H9 (cell line): ENCODE data around the gene PHACTR2. TPM values are rescaled to one million over a fixed set of nuclear protein-coding genes. Genes with fewer than 3 reads are reported as not detected.

Source experiments
- DNase-seq: peaks from one replicate; pipeline ENCODE4 v3.0.0-alpha.2; 2017
- H2AFZ ChIP-seq: one replicate; pipeline ENCODE4 v1.6.1; 2013; ENCODE audit warnings: mild to moderate bottlenecking, low read length, control low read depth, moderate library complexity
- H2AK5ac ChIP-seq: 2 replicates; pipeline ENCODE4 v1.6.1; 2013; ENCODE audit warnings: low read length, control low read depth, mixed read lengths; ENCODE audit not compliant: insufficient read length
- H2BK120ac ChIP-seq: one replicate; pipeline ENCODE4 v1.6.1; 2013; ENCODE audit warnings: low read depth, mild to moderate bottlenecking, low read length, control low read depth, inconsistent platforms; ENCODE audit not compliant: poor library complexity, severe bottlenecking
- H2BK12ac ChIP-seq: 2 replicates; pipeline ENCODE4 v1.6.1; 2013; ENCODE audit warnings: low read length, control low read depth, mixed read lengths, low read depth; ENCODE audit not compliant: insufficient read length
- H2BK15ac ChIP-seq: 2 replicates; pipeline ENCODE4 v1.6.1; 2013; ENCODE audit warnings: low read depth, low read length, control low read depth
- H2BK20ac ChIP-seq: one replicate; pipeline ENCODE4 v1.6.1; 2013; ENCODE audit warnings: low read depth, mild to moderate bottlenecking, low read length, control low read depth, inconsistent platforms; ENCODE audit not compliant: poor library complexity, severe bottlenecking
- H2BK5ac ChIP-seq: 2 replicates; pipeline ENCODE4 v1.6.1; 2013; ENCODE audit warnings: low read length, control low read depth, mixed read lengths; ENCODE audit not compliant: insufficient read length
- H3K14ac ChIP-seq: 2 replicates; pipeline ENCODE4 v1.6.1; 2013; ENCODE audit warnings: low read length, control low read depth; ENCODE audit not compliant: insufficient read depth
- H3K18ac ChIP-seq: 2 replicates; pipeline ENCODE4 v1.6.1; 2013; ENCODE audit warnings: low read depth, mild to moderate bottlenecking, mixed read lengths, low read length, control low read depth; ENCODE audit not compliant: insufficient read length
- H3K23ac ChIP-seq: 2 replicates; pipeline ENCODE4 v1.6.1; 2013; ENCODE audit warnings: low read length, control low read depth, mixed read lengths, low read depth; ENCODE audit not compliant: insufficient read length
- H3K23me2 ChIP-seq: 2 replicates; pipeline ENCODE4 v1.6.1; 2013; ENCODE audit warnings: low read depth, mild to moderate bottlenecking, mixed read lengths, low read length, control low read depth; ENCODE audit not compliant: insufficient read length, poor library complexity, severe bottlenecking
- H3K27ac ChIP-seq: 2 replicates; pipeline ENCODE4 v1.5.1; 2013; ENCODE audit warnings: low read length, control low read depth, mixed read lengths, low read depth; ENCODE audit not compliant: insufficient read length
- H3K27me3 ChIP-seq: 2 replicates; pipeline ENCODE4 v1.6.1; 2013; ENCODE audit warnings: low read length, control low read depth, inconsistent platforms; ENCODE audit not compliant: insufficient read depth
- H3K4ac ChIP-seq: 2 replicates; pipeline ENCODE4 v1.6.1; 2013; ENCODE audit warnings: low read depth, mild to moderate bottlenecking, control low read depth, inconsistent platforms, low read length, moderate library complexity
- H3K4me1 ChIP-seq: 2 replicates; pipeline ENCODE4 v1.6.1; 2013; ENCODE audit warnings: low read length, control low read depth, inconsistent platforms; ENCODE audit not compliant: insufficient read depth
- H3K4me2 ChIP-seq: 2 replicates; pipeline ENCODE4 v1.6.1; 2013; ENCODE audit warnings: low read length, control low read depth, mixed read lengths; ENCODE audit not compliant: insufficient read length, insufficient read depth
- H3K56ac ChIP-seq: 2 replicates; pipeline ENCODE4 v1.6.1; 2013; ENCODE audit warnings: low read depth, mild to moderate bottlenecking, mixed read lengths, low read length, control low read depth; ENCODE audit not compliant: insufficient read length
- H3K79me1 ChIP-seq: 2 replicates; pipeline ENCODE4 v1.6.1; 2013; ENCODE audit warnings: low read depth, mild to moderate bottlenecking, moderate library complexity, low read length, control low read depth, inconsistent platforms; ENCODE audit not compliant: insufficient read depth, poor library complexity, severe bottlenecking
- H3K79me2 ChIP-seq: 2 replicates; pipeline ENCODE4 v1.6.1; 2013; ENCODE audit warnings: low read length, control low read depth, inconsistent platforms; ENCODE audit not compliant: insufficient read depth
- H3K9ac ChIP-seq: 2 replicates; pipeline ENCODE4 v1.6.1; 2013; ENCODE audit warnings: low read length, control low read depth, mixed read lengths; ENCODE audit not compliant: insufficient read length; ENCODE audit errors: extremely low read depth
- H3K9me3 ChIP-seq: one replicate; pipeline ENCODE4 v1.6.1; 2013; ENCODE audit warnings: low read depth, low read length, inconsistent platforms; ENCODE audit not compliant: control insufficient read depth
- H3T11ph ChIP-seq: one replicate; pipeline ENCODE4 v1.6.1; 2013; ENCODE audit warnings: mild to moderate bottlenecking, low read length, control low read depth, inconsistent platforms
- H4K20me1 ChIP-seq: one replicate; pipeline ENCODE4 v1.6.1; 2013; ENCODE audit not compliant: control insufficient read depth, insufficient read length, insufficient read depth
- H4K5ac ChIP-seq: 2 replicates; pipeline ENCODE4 v1.6.1; 2013; ENCODE audit warnings: low read depth, mild to moderate bottlenecking, mixed read lengths, low read length, control low read depth; ENCODE audit not compliant: insufficient read length
- H4K8ac ChIP-seq: replicated peaks from 2 replicates; pipeline ENCODE4 v1.6.1; 2013; ENCODE audit warnings: low read length, control low read depth, mixed read lengths, low read depth; ENCODE audit not compliant: insufficient read length
- H4K91ac ChIP-seq: 2 replicates; pipeline ENCODE4 v1.6.1; 2013; ENCODE audit warnings: low read depth, mild to moderate bottlenecking, moderate library complexity, mixed read lengths, low read length, control low read depth; ENCODE audit not compliant: insufficient read length
- H3K27ac Mint-ChIP-seq, 3 experiments: 2 replicates in 2 of 3; 3 replicates in 1 of 3; pipeline ENCODE4 v1.8.0; 2020 to 2021; ENCODE audit warnings: mixed read lengths in 3 of 3, mild to moderate bottlenecking in 1 of 3, moderate library complexity in 1 of 3
- H3K27me3 Mint-ChIP-seq: 2 replicates; pipeline ENCODE4 v1.8.0; 2021; ENCODE audit warnings: low read depth, mild to moderate bottlenecking, moderate library complexity, mixed read lengths
- H3K36me3 Mint-ChIP-seq, 3 experiments: 2 replicates in 2 of 3; 3 replicates in 1 of 3; pipeline ENCODE4 v1.8.0; 2020 to 2021; ENCODE audit warnings: low read depth in 3 of 3, mixed read lengths in 3 of 3; ENCODE audit not compliant: insufficient read depth in 1 of 3
- H3K4me1 Mint-ChIP-seq, 2 experiments: 2 replicates each; pipeline ENCODE4 v1.8.0; 2020; ENCODE audit warnings: mixed read lengths in 2 of 2
- H3K4me3 Mint-ChIP-seq, 2 experiments: 2 replicates in 1 of 2; 3 replicates in 1 of 2; pipeline ENCODE4 v1.8.0; 2020 to 2021; ENCODE audit warnings: mild to moderate bottlenecking in 2 of 2, mixed read lengths in 2 of 2, moderate library complexity in 1 of 2
- H3K9me3 Mint-ChIP-seq, 2 experiments: 2 replicates in 1 of 2; 3 replicates in 1 of 2; pipeline ENCODE4 v1.8.0; 2020; ENCODE audit warnings: mild to moderate bottlenecking in 2 of 2, mixed read lengths in 2 of 2, moderate library complexity in 1 of 2
- CTCF ChIP-seq: fragments of 200-600 bp; sonication (generic); conservative IDR thresholded peaks from 3 replicates; pipeline ENCODE4 v1.8.0; 2021; ENCODE audit warnings: antibody characterized with exemption, mild to moderate bottlenecking
- total RNA-seq: library from RNA; stranded (reverse); gene quantifications from 2 replicates; pipeline ENCODE4 v1.2.1, GENCODE V29; 2021

PHACTR2 gene
- total RNA-seq, 1 experiment from 2014 or later: 131 TPM

- no peak overlapping the region for H3K14ac ChIP-seq
- H3K23me2 ChIP-seq: peaks cover 3% of the 10 kb centered on the region
- H2BK5ac ChIP-seq: no peak overlapping the region
- H3K9ac ChIP-seq: no peak overlapping the region
- H3K18ac ChIP-seq: no peak overlapping the region
- no peak overlapping the region for H2BK120ac ChIP-seq
- Mint-ChIP-seq H3K9me3 (no peaks in the 10 kb centered on the region; a peak in 1 of 5 replicates), H3K27ac (peak overlapping the region; percentile 20 to 96 (median 86); a peak in 5 of 7 replicates), H3K4me1 (peaks cover 57 to 58% of the 10 kb centered on the region in 2 experiments), H3K36me3 (peaks cover 0 to 5% (median 0%) of the 10 kb centered on the region in 3 experiments; a peak in 2 of 7 replicates), H3K27me3 (no peaks in the 10 kb centered on the region), H3K4me3 (peak overlapping the region; percentile 6 to 7; a peak in 1 of 5 replicates)
- no peak overlapping the region for H3T11ph ChIP-seq
- H3K79me2 ChIP-seq: peaks cover 7% of the 10 kb centered on the region; the same call in 1 of the 2 replicates
- no peak overlapping the region for H2BK20ac ChIP-seq
- H2BK12ac ChIP-seq: no peak overlapping the region
- DNase-seq: no peak
- no peak overlapping the region for H3K4me2 ChIP-seq
- no peak overlapping the region for H3K23ac ChIP-seq
- H3K9me3 ChIP-seq: no peaks in the 10 kb centered on the region
- H4K8ac ChIP-seq: no peak overlapping the region
- peaks cover 13% of the 10 kb centered on the region; the same call in 1 of the 2 replicates for H3K4me1 ChIP-seq
- H2AFZ ChIP-seq: no peak overlapping the region
- no peak overlapping the region for H3K27ac ChIP-seq
- no peaks in the 10 kb centered on the region for H4K20me1 ChIP-seq
- H4K91ac ChIP-seq: no peak overlapping the region
- no peak for TF ChIP-seq CTCF
- no peak overlapping the region for H3K4ac ChIP-seq
- H2BK15ac ChIP-seq: no peak overlapping the region
- no peak overlapping the region for H3K56ac ChIP-seq
- H3K79me1 ChIP-seq: peaks cover 3% of the 10 kb centered on the region
- H2AK5ac ChIP-seq: no peak overlapping the region
- no peak overlapping the region for H4K5ac ChIP-seq
- no peaks in the 10 kb centered on the region for H3K27me3 ChIP-seq
Observed at GRCh38 chr6:143675382-143675900, 2.3 kb upstream of the PHACTR2 start.
